Esophagus muscularis mucosa (tissue), 4 donors: ENCODE measurements around the gene DUSP22. TPM values are rescaled to one million over a fixed set of nuclear protein-coding genes. Genes with fewer than 3 reads are reported as not detected.

Source experiments
- DNase-seq: peaks from one replicate; pipeline ENCODE4 v3.0.0-alpha.2; 2017; ENCODE audit errors: extremely low spot score
- H3K27ac ChIP-seq, 4 donors: fragments of 200-600 bp; sonication (generic); replicated peaks in 1 of 4; 1 replicate in 3 of 4; 2 replicates in 1 of 4; pipeline ENCODE4 v1.5.1; 2016 to 2019; ENCODE audit warnings: mild to moderate bottlenecking in 1 of 4
- H3K27me3 ChIP-seq, 4 donors: fragments of 200-600 bp; sonication (generic); one replicate each; pipeline versions ENCODE4 v1.5.1 to v1.6.0; 2016 to 2019
- H3K36me3 ChIP-seq, 4 donors: fragments of 200-600 bp; sonication (generic); one replicate each; pipeline ENCODE4 v1.5.1; 2016 to 2019
- H3K4me1 ChIP-seq, 4 donors: fragments of 200-600 bp; sonication (generic); one replicate each; pipeline ENCODE4 v1.5.1; 2016 to 2019
- H3K4me3 ChIP-seq, 4 donors: fragments of 200-600 bp; sonication (generic); 1 replicate in 2 of 4; 2 replicates in 2 of 4; pipeline ENCODE4 v1.5.1; 2016 to 2019; ENCODE audit warnings: mild to moderate bottlenecking in 4 of 4, moderate library complexity in 1 of 4
- H3K9me3 ChIP-seq, 4 donors: fragments of 200-600 bp; sonication (generic); 1 replicate in 3 of 4; 2 replicates in 1 of 4; pipeline ENCODE4 v1.5.1; 2016 to 2019
- CTCF ChIP-seq, 3 experiments: fragments of 200-600 bp in 2 of 3; fragments of 450-650 bp in 1 of 3; sonication (generic) in 2 of 3; IDR thresholded peaks; one replicate each; pipeline ENCODE4 v1.5.1; 2017 to 2019; ENCODE audit warnings: antibody characterized with exemption in 3 of 3, mild to moderate bottlenecking in 2 of 3, moderate library complexity in 1 of 3
- EP300 ChIP-seq: sonication (generic); formaldehyde crosslinking; IDR thresholded peaks from one replicate; pipeline ENCODE4 v1.6.1; 2017; ENCODE audit warnings: antibody characterized with exemption
- POLR2A ChIP-seq: fragments of 450-650 bp; IDR thresholded peaks from one replicate; pipeline ENCODE4 v1.6.1; 2017; ENCODE audit warnings: antibody characterized with exemption, moderate library complexity, mild to moderate bottlenecking, low read depth
- POLR2AphosphoS5 ChIP-seq, 2 donors: sonication (generic); formaldehyde crosslinking; IDR thresholded peaks; one replicate each; pipeline ENCODE4 v1.6.1; 2017; ENCODE audit warnings: antibody characterized with exemption in 2 of 2
- WGBS: methylation state at CpG from one replicate; pipeline ENCODE4 v1.1.5; 2018; 5-methylcytosine and 5-hydroxymethylcytosine counted together
- intact Hi-C: fragments of 100-400 bp; cut with DNase I; formaldehyde crosslinking; loops from one replicate; pipeline ENCODE4 v1.15.1; 2023
- total RNA-seq, 4 donors: library from RNA; depleted of rRNA; stranded (reverse); fragments of >200 nt; gene quantifications; one replicate each; pipeline versions ENCODE4 v1.1.0 to v1.2.1, GENCODE V29; 2016

Gene DUSP22
- total RNA-seq, 4 donors from 2014 or later = 67.7 to 95.6 (median 73.7) TPM

GRCh38 chr6:315921-316752, 23.9 kb downstream of the DUSP22 start:
- 79% methylated on average over 10 of the region's 10 CpGs for WGBS
- intact Hi-C loops = no loop called here
- DNase-seq = no peak

GRCh38 chr6:316753-317038, 24.4 kb downstream of the DUSP22 start:
- intact Hi-C loops = no loop called here
- Histone ChIP-seq H3K36me3 (no peaks in the 10 kb centered on the region), H3K27me3 (no peaks in the 10 kb centered on the region), H3K4me1 (peaks cover 11 to 20% (median 15%) of the 10 kb centered on the region in 4 donors), H3K9me3 (no peaks in the 10 kb centered on the region), H3K4me3 (no peak overlapping the region), H3K27ac (no peak overlapping the region)
- no peak for TF ChIP-seq EP300
- no peak for TF ChIP-seq POLR2A
- DNase-seq = no peak

More at GRCh38 chr6:315921-316752, 23.9 kb downstream of the DUSP22 start:
- H3K36me3 ChIP-seq = no peaks in the 10 kb centered on the region
- H3K4me1 ChIP-seq = peaks cover 11 to 20% (median 15%) of the 10 kb centered on the region in 4 donors
- H3K4me3 ChIP-seq = no peak overlapping the region
- no peaks in the 10 kb centered on the region for H3K9me3 ChIP-seq
- H3K27me3 ChIP-seq = no peaks in the 10 kb centered on the region
- H3K27ac ChIP-seq = no peak overlapping the region
- TF ChIP-seq CTCF (IDR thresholded peaks at IDR 0.05) (no peak), POLR2AphosphoS5 (IDR thresholded peaks at IDR 0.05) (no peak), EP300 (no peak), POLR2A (no peak)

GRCh38 chr6:317060-317447, 24.8 kb downstream of the DUSP22 start:
- H3K27ac ChIP-seq = no peak overlapping the region
- 64% methylated on average over 7 of the region's 7 CpGs for WGBS
- TF ChIP-seq CTCF (IDR thresholded peaks at IDR 0.05) = no peak
- TF ChIP-seq POLR2AphosphoS5 (IDR thresholded peaks at IDR 0.05) = no peak
- TF ChIP-seq POLR2A = no peak
- no peak for TF ChIP-seq EP300
- H3K4me1 ChIP-seq = peaks cover 8 to 18% (median 13%) of the 10 kb centered on the region in 4 donors
- H3K27me3 ChIP-seq = no peaks in the 10 kb centered on the region
- H3K36me3 ChIP-seq = no peaks in the 10 kb centered on the region
- intact Hi-C loops = no loop called here
- H3K4me3 ChIP-seq = no peak overlapping the region
- no peak for DNase-seq
- no peaks in the 10 kb centered on the region for H3K9me3 ChIP-seq

- TF ChIP-seq POLR2A = no peak
- TF ChIP-seq EP300 = no peak
- TF ChIP-seq POLR2AphosphoS5 (IDR thresholded peaks at IDR 0.05) = no peak
- no peak for TF ChIP-seq CTCF (IDR thresholded peaks at IDR 0.05)
- WGBS = 71% methylated on average over 18 of the region's 18 CpGs
- intact Hi-C loops = no loop called here
- H3K9me3 ChIP-seq = no peaks in the 10 kb centered on the region
- H3K4me1 ChIP-seq = peaks cover 3 to 16% (median 10%) of the 10 kb centered on the region in 4 donors
- H3K27me3 ChIP-seq = no peaks in the 10 kb centered on the region
- no peaks in the 10 kb centered on the region for H3K36me3 ChIP-seq
- no peak for DNase-seq
- no peak overlapping the region for H3K4me3 ChIP-seq
- no peak overlapping the region for H3K27ac ChIP-seq
Measured at GRCh38 chr6:317448-318144, 25.3 kb downstream of the DUSP22 start.

- Histone ChIP-seq H3K36me3 (no peaks in the 10 kb centered on the region), H3K9me3 (no peaks in the 10 kb centered on the region), H3K27me3 (no peaks in the 10 kb centered on the region), H3K4me3 (no peak overlapping the region), H3K27ac (no peak overlapping the region), H3K4me1 (peaks cover 3 to 16% (median 9%) of the 10 kb centered on the region in 4 donors)
- TF ChIP-seq POLR2A = no peak
- no peak for TF ChIP-seq CTCF (IDR thresholded peaks at IDR 0.05)
- TF ChIP-seq EP300 = no peak
- TF ChIP-seq POLR2AphosphoS5 (IDR thresholded peaks at IDR 0.05) = no peak
- intact Hi-C loops = no loop called here
- WGBS = 78% methylated on average over 4 of the region's 4 CpGs
- no peak for DNase-seq
Measured at GRCh38 chr6:318243-318890, 26.1 kb downstream of the DUSP22 start.
